Hepatic stellate cell (primary cell): ENCODE results near the gene G6PC1.
"Not testable (repeated sequence)": the region's sequence is repeated elsewhere in the genome, so short reads cannot be mapped to it uniquely, and the experiment has no call there.

Source experiments
- DNase-seq: peaks from one replicate; pipeline ENCODE4 v3.0.0; 2011; ENCODE audit warnings: low spot score

G6PC1 gene

GRCh38 chr17:42873932-42874695 is 26.5 kb upstream of the G6PC1 start:
- not testable (repeated sequence) for DNase-seq

GRCh38 chr17:42877037-42877436 is 23.6 kb upstream of the G6PC1 start:
- DNase-seq = no peak

GRCh38 chr17:42878123-42878880 is 22.3 kb upstream of the G6PC1 start:
- peak; percentile 28 for DNase-seq

- no peak for DNase-seq
These were observed 21.5 kb upstream of the G6PC1 start for GRCh38 chr17:42878924-42879595.

GRCh38 chr17:42879596-42879985 is 21.0 kb upstream of the G6PC1 start:
- peak; percentile 64 for DNase-seq

GRCh38 chr17:42880776-42881310 is 19.8 kb upstream of the G6PC1 start:
- DNase-seq = no peak

GRCh38 chr17:42881706-42882105 is 18.9 kb upstream of the G6PC1 start:
- DNase-seq = not testable (repeated sequence)

- no peak for DNase-seq
These were observed 18.4 kb upstream of the G6PC1 start for GRCh38 chr17:42882166-42882565.

GRCh38 chr17:42883802-42884558 is 16.6 kb upstream of the G6PC1 start:
- no peak for DNase-seq

GRCh38 chr17:42885806-42886205 is 14.8 kb upstream of the G6PC1 start:
- DNase-seq = not testable (repeated sequence)

GRCh38 chr17:42886283-42887176 is 14.1 kb upstream of the G6PC1 start:
- DNase-seq = no peak

GRCh38 chr17:42889809-42890208 is 10.8 kb upstream of the G6PC1 start:
- no peak for DNase-seq

GRCh38 chr17:42891539-42892152 is 9.0 kb upstream of the G6PC1 start:
- DNase-seq = peak; percentile 59

GRCh38 chr17:42893359-42893758 is 7.2 kb upstream of the G6PC1 start:
- no peak for DNase-seq

- DNase-seq = no peak
These were observed 6.1 kb upstream of the G6PC1 start for GRCh38 chr17:42894283-42895184.

- peak; percentile 78 for DNase-seq
These were observed 5.4 kb upstream of the G6PC1 start for GRCh38 chr17:42895185-42895555.

GRCh38 chr17:42898147-42898811 is 2.3 kb upstream of the G6PC1 start:
- no peak for DNase-seq

GRCh38 chr17:42899981-42900380 is 618 bp upstream of the G6PC1 start:
- DNase-seq = not testable (repeated sequence)
